Fibroblast of lung (primary cell): ENCODE data around the gene TAS2R42. TPM values are rescaled to one million over a fixed set of nuclear protein-coding genes. Genes with fewer than 3 reads are reported as not detected.

Experiments
- DNase-seq, 2 donors: peaks; one replicate each; pipeline versions ENCODE4 v3.0.0 to v3.0.0-alpha.2; 2010; ENCODE audit warnings: low read depth in 2 of 2
- H2AFZ ChIP-seq: 2 replicates; pipeline ENCODE4 v1.5.1; 2012; ENCODE audit warnings: low read length, control low read depth, inconsistent platforms
- H3K27ac ChIP-seq: 2 replicates; pipeline ENCODE4 v1.5.1; 2011; ENCODE audit warnings: low read length, control low read depth; ENCODE audit not compliant: insufficient read depth
- H3K27me3 ChIP-seq: 2 replicates; pipeline ENCODE4 v1.5.1; 2011; ENCODE audit warnings: mild to moderate bottlenecking, low read length; ENCODE audit not compliant: control insufficient read depth, insufficient read depth
- H3K36me3 ChIP-seq: 2 replicates; pipeline ENCODE4 v1.5.1; 2011; ENCODE audit warnings: low read length; ENCODE audit not compliant: control insufficient read depth, insufficient read depth
- H3K4me1 ChIP-seq: 2 replicates; pipeline ENCODE4 v1.5.1; 2011; ENCODE audit warnings: low read length; ENCODE audit not compliant: control insufficient read depth, insufficient read depth; ENCODE audit errors: extremely low read depth
- H3K4me2 ChIP-seq: 2 replicates; pipeline ENCODE4 v1.5.1; 2011; ENCODE audit warnings: low read length, control low read depth; ENCODE audit not compliant: insufficient read depth; ENCODE audit errors: extremely low read depth
- H3K4me3 ChIP-seq, 4 experiments: fragments of 200-600 bp in 1 of 4; sonication (generic) in 1 of 4; replicated peaks in 1 of 4; 2 replicates each; pipeline ENCODE4 v1.5.1; 2011 to 2016; ENCODE audit warnings: low read length in 4 of 4, low read depth in 3 of 4, mild to moderate bottlenecking in 3 of 4, control low read depth in 2 of 4, inconsistent platforms in 1 of 4, mixed read lengths in 1 of 4; ENCODE audit not compliant: insufficient read depth in 1 of 4; ENCODE audit errors: control extremely low read depth in 1 of 4
- H3K79me2 ChIP-seq: 2 replicates; pipeline ENCODE4 v1.5.1; 2012; ENCODE audit warnings: mild to moderate bottlenecking, low read length, inconsistent platforms; ENCODE audit not compliant: control insufficient read depth, insufficient read depth
- H3K9ac ChIP-seq: 2 replicates; pipeline ENCODE4 v1.5.1; 2011; ENCODE audit warnings: mild to moderate bottlenecking, low read length, control low read depth; ENCODE audit not compliant: insufficient read depth
- H3K9me3 ChIP-seq: 2 replicates; pipeline ENCODE4 v1.5.1; 2012; ENCODE audit warnings: low read depth, low read length; ENCODE audit not compliant: control insufficient read depth, insufficient read depth
- H4K20me1 ChIP-seq: 2 replicates; pipeline ENCODE4 v1.5.1; 2011; ENCODE audit warnings: low read length; ENCODE audit not compliant: control insufficient read depth, insufficient read depth; ENCODE audit errors: extremely low read depth
- CTCF ChIP-seq, 2 donors: IDR thresholded peaks in 1 of 2; conservative IDR thresholded peaks in 1 of 2; 1 replicate in 1 of 2; 2 replicates in 1 of 2; pipeline ENCODE4 v1.5.1; 2011 to 2012; ENCODE audit warnings: low read length in 2 of 2, control low read depth in 1 of 2, inconsistent platforms in 1 of 2, low read depth in 1 of 2, mild to moderate bottlenecking in 1 of 2
- EZH2 ChIP-seq: IDR thresholded peaks from 2 replicates; pipeline ENCODE4 v1.5.1; 2012; ENCODE audit warnings: low read length, control low read depth, mild to moderate bottlenecking; ENCODE audit errors: missing control alignments
- polyA plus RNA-seq, 2 donors: library from polyadenylated mRNA; depleted of rRNA in 1 of 2; stranded (reverse) in 1 of 2; unstranded in 1 of 2; fragments of >200 nt; gene quantifications; 2 replicates each; pipeline ENCODE4 v1.2.1, GENCODE V29; 2011 to 2012; ENCODE audit warnings: missing spikeins in 1 of 2
- total RNA-seq: library from RNA; depleted of rRNA; stranded (reverse); fragments of >200 nt; gene quantifications from 2 replicates; pipeline ENCODE4 v1.2.1, GENCODE V29; 2014

The TAS2R42 gene
- total and polyA plus RNA-seq, 2 donors (not counting 1 experiment from before 2014, with no cell fraction given): not detected

- Histone ChIP-seq H2AFZ (no peak overlapping the region), H3K9me3 (no peaks in the 10 kb centered on the region), H3K79me2 (no peaks in the 10 kb centered on the region), H3K4me2 (no peak overlapping the region), H3K4me3 (no peak overlapping the region), H3K27me3 (no peaks in the 10 kb centered on the region), H3K36me3 (no peaks in the 10 kb centered on the region), H3K4me1 (no peaks in the 10 kb centered on the region), H4K20me1 (no peaks in the 10 kb centered on the region), H3K27ac (no peak overlapping the region), H3K9ac (no peak overlapping the region)
- no peak for DNase-seq
- no peak for TF ChIP-seq CTCF (conservative IDR thresholded peaks at IDR 0.05 in 1 of 2, IDR thresholded peaks at IDR 0.05 in 1 of 2; ENCODE audit: low read depth in 1 of 2, low read length in 2 of 2)
- TF ChIP-seq EZH2: no peak
Measured at GRCh38 chr12:11227373-11227772, 40.6 kb upstream of the TAS2R42 start.

- no peak overlapping the region for H3K4me2 ChIP-seq
- TF ChIP-seq CTCF (conservative IDR thresholded peaks at IDR 0.05 in 1 of 2, IDR thresholded peaks at IDR 0.05 in 1 of 2; ENCODE audit: low read depth in 1 of 2, low read length in 2 of 2): no peak
- TF ChIP-seq EZH2: no peak
- DNase-seq: no peak
- H3K36me3 ChIP-seq: no peaks in the 10 kb centered on the region
- H2AFZ ChIP-seq: no peak overlapping the region
- no peaks in the 10 kb centered on the region for H3K79me2 ChIP-seq
- H3K4me3 ChIP-seq: no peak overlapping the region
- H3K27me3 ChIP-seq: no peaks in the 10 kb centered on the region
- H3K4me1 ChIP-seq: no peaks in the 10 kb centered on the region
- H4K20me1 ChIP-seq: no peaks in the 10 kb centered on the region
- no peak overlapping the region for H3K27ac ChIP-seq
- no peak overlapping the region for H3K9ac ChIP-seq
- no peaks in the 10 kb centered on the region for H3K9me3 ChIP-seq
Measured at GRCh38 chr12:11209113-11209512, 22.4 kb upstream of the TAS2R42 start.

GRCh38 chr12:11204173-11204572 is 17.4 kb upstream of the TAS2R42 start:
- no peak for DNase-seq
- H2AFZ ChIP-seq: no peak overlapping the region
- no peak overlapping the region for H3K4me3 ChIP-seq
- no peaks in the 10 kb centered on the region for H3K27me3 ChIP-seq
- H3K9me3 ChIP-seq: no peaks in the 10 kb centered on the region
- no peaks in the 10 kb centered on the region for H3K36me3 ChIP-seq
- H3K27ac ChIP-seq: no peak overlapping the region
- no peak overlapping the region for H3K9ac ChIP-seq
- TF ChIP-seq EZH2: no peak
- no peak for TF ChIP-seq CTCF (conservative IDR thresholded peaks at IDR 0.05 in 1 of 2, IDR thresholded peaks at IDR 0.05 in 1 of 2; ENCODE audit: low read depth in 1 of 2, low read length in 2 of 2)
- H4K20me1 ChIP-seq: no peaks in the 10 kb centered on the region
- H3K4me1 ChIP-seq: no peaks in the 10 kb centered on the region
- H3K4me2 ChIP-seq: no peak overlapping the region
- no peaks in the 10 kb centered on the region for H3K79me2 ChIP-seq
